ENCODE data around the gene GAS2L3.

GRCh38 chr12:100671396-100672074 lies 98.1 kb downstream of the GAS2L3 start:
- TF ChIP-seq CTCF (IDR thresholded peaks at IDR 0.05; ENCODE audit: insufficient read depth, low read length, poor library complexity, severe bottlenecking): no peak
- no peak for TF ChIP-seq EZH2phosphoT487 (conservative IDR thresholded peaks at IDR 0.05; ENCODE audit: low read length)
